Measurements from ENCODE around the gene PSEN1. TPM values are rescaled to one million over a fixed set of nuclear protein-coding genes. Genes with fewer than 3 reads are reported as not detected.

The PSEN1 gene
- total and polyA plus RNA-seq, 2 experiments from 2014 or later, result 46.3 to 49.5 TPM

- H2AFZ ChIP-seq, result no peak overlapping the region
- H3K9ac ChIP-seq, result no peak overlapping the region
- DNase-seq, result no peak
- H3K36me3 ChIP-seq (ENCODE audit: low read depth), result no peaks in the 10 kb centered on the region
- 69 to 70% methylated on average over 4 of the region's 4 CpGs for WGBS, 2 experiments (ENCODE audit: low coverage in 1 of 2, low lambda C conversion rate in 2 of 2, missing lambda C conversion rate in 2 of 2)
- H3K4me3 ChIP-seq, result no peak overlapping the region
- no peaks in the 10 kb centered on the region for H4K20me1 ChIP-seq (ENCODE audit: insufficient read depth)
- no peaks in the 10 kb centered on the region for H3K9me3 ChIP-seq (ENCODE audit: low read depth)
- H3F3A ChIP-seq (ENCODE audit: insufficient read depth), result no peaks in the 10 kb centered on the region
- TF ChIP-seq EZH2phosphoT487 (IDR thresholded peaks at IDR 0.05; ENCODE audit: insufficient read depth, low read depth), result no peak
- TF ChIP-seq EZH2 (IDR thresholded peaks at IDR 0.05; ENCODE audit: insufficient read depth, poor library complexity, severe bottlenecking), result no peak
- H3K79me2 ChIP-seq (ENCODE audit: insufficient read depth), result no peaks in the 10 kb centered on the region
- H3K9me2 ChIP-seq (ENCODE audit: insufficient read depth), result no peaks in the 10 kb centered on the region
- H3K27ac ChIP-seq, result no peak overlapping the region
- H3K27me3 ChIP-seq (replicated peaks; ENCODE audit: insufficient read depth), result no peaks in the 10 kb centered on the region
- no peaks in the 10 kb centered on the region for H3K4me1 ChIP-seq (ENCODE audit: insufficient read depth)
- in situ Hi-C loops (cut with MboI), result no loop called here
- no peak overlapping the region for H3K4me2 ChIP-seq (ENCODE audit: unreplicated experiment)
These were observed 121.8 kb downstream of the PSEN1 start for GRCh38 chr14:73258076-73258475.

GRCh38 chr14:73258845-73259611 is 122.7 kb downstream of the PSEN1 start:
- 78 to 85% methylated on average over 19 to 20 of the region's 20 CpGs for WGBS, 2 experiments (ENCODE audit: low coverage in 1 of 2, low lambda C conversion rate in 2 of 2, missing lambda C conversion rate in 2 of 2)
- H3K9ac ChIP-seq, result no peak overlapping the region
- no peak for DNase-seq
- H3K79me2 ChIP-seq (ENCODE audit: insufficient read depth), result no peaks in the 10 kb centered on the region
- H2AFZ ChIP-seq, result no peak overlapping the region
- no peaks in the 10 kb centered on the region for H3K4me1 ChIP-seq (ENCODE audit: insufficient read depth)
- no peak for TF ChIP-seq EZH2phosphoT487 (IDR thresholded peaks at IDR 0.05; ENCODE audit: insufficient read depth, low read depth)
- TF ChIP-seq EZH2 (IDR thresholded peaks at IDR 0.05; ENCODE audit: insufficient read depth, poor library complexity, severe bottlenecking), result no peak
- no peaks in the 10 kb centered on the region for H3K9me3 ChIP-seq (ENCODE audit: low read depth)
- H3K27ac ChIP-seq, result no peak overlapping the region
- in situ Hi-C loops (cut with MboI), result no loop called here
- H3K9me2 ChIP-seq (ENCODE audit: insufficient read depth), result no peaks in the 10 kb centered on the region
- no peaks in the 10 kb centered on the region for H3F3A ChIP-seq (ENCODE audit: insufficient read depth)
- no peaks in the 10 kb centered on the region for H4K20me1 ChIP-seq (ENCODE audit: insufficient read depth)
- no peaks in the 10 kb centered on the region for H3K36me3 ChIP-seq (ENCODE audit: low read depth)
- H3K4me3 ChIP-seq, result no peak overlapping the region
- no peak overlapping the region for H3K4me2 ChIP-seq (ENCODE audit: unreplicated experiment)
- H3K27me3 ChIP-seq (replicated peaks; ENCODE audit: insufficient read depth), result no peaks in the 10 kb centered on the region

GRCh38 chr14:73259837-73260236 is 123.5 kb downstream of the PSEN1 start:
- Histone ChIP-seq H3K9me3 (ENCODE audit: low read depth) (no peaks in the 10 kb centered on the region), H3K9ac (no peak overlapping the region), H3F3A (ENCODE audit: insufficient read depth) (no peaks in the 10 kb centered on the region), H4K20me1 (ENCODE audit: insufficient read depth) (no peaks in the 10 kb centered on the region), H3K27ac (no peak overlapping the region), H3K4me2 (ENCODE audit: unreplicated experiment) (no peak overlapping the region), H3K9me2 (ENCODE audit: insufficient read depth) (no peaks in the 10 kb centered on the region), H3K79me2 (ENCODE audit: insufficient read depth) (no peaks in the 10 kb centered on the region), H3K27me3 (replicated peaks; ENCODE audit: insufficient read depth) (no peaks in the 10 kb centered on the region), H3K36me3 (ENCODE audit: low read depth) (no peaks in the 10 kb centered on the region), H3K4me3 (no peak overlapping the region), H2AFZ (no peak overlapping the region), H3K4me1 (ENCODE audit: insufficient read depth) (no peaks in the 10 kb centered on the region)
- TF ChIP-seq EZH2phosphoT487 (IDR thresholded peaks at IDR 0.05; ENCODE audit: insufficient read depth, low read depth) (no peak), EZH2 (IDR thresholded peaks at IDR 0.05; ENCODE audit: insufficient read depth, poor library complexity, severe bottlenecking) (no peak)
- WGBS, 2 experiments (ENCODE audit: low coverage in 1 of 2, low lambda C conversion rate in 2 of 2, missing lambda C conversion rate in 2 of 2), result 74 to 75% methylated on average over 9 of the region's 9 CpGs
- DNase-seq, result no peak
- in situ Hi-C loops (cut with MboI), result no loop called here

GRCh38 chr14:73260574-73260973 is 124.3 kb downstream of the PSEN1 start:
- DNase-seq, result no peak
- Histone ChIP-seq H3K4me2 (ENCODE audit: unreplicated experiment) (no peak overlapping the region), H3K27me3 (replicated peaks; ENCODE audit: insufficient read depth) (no peaks in the 10 kb centered on the region), H3K79me2 (ENCODE audit: insufficient read depth) (no peaks in the 10 kb centered on the region), H3K4me3 (no peak overlapping the region), H2AFZ (no peak overlapping the region), H3K9ac (no peak overlapping the region), H3K9me3 (ENCODE audit: low read depth) (no peaks in the 10 kb centered on the region), H3K36me3 (ENCODE audit: low read depth) (no peaks in the 10 kb centered on the region), H3F3A (ENCODE audit: insufficient read depth) (0 out of 2 replicates have a peak, but pooled peaks cover 3% of the 10 kb centered on the region), H4K20me1 (ENCODE audit: insufficient read depth) (no peaks in the 10 kb centered on the region), H3K9me2 (ENCODE audit: insufficient read depth) (no peaks in the 10 kb centered on the region), H3K4me1 (ENCODE audit: insufficient read depth) (no peaks in the 10 kb centered on the region), H3K27ac (no peak overlapping the region)
- WGBS, 2 experiments (ENCODE audit: low coverage in 1 of 2, low lambda C conversion rate in 2 of 2, missing lambda C conversion rate in 2 of 2), result 70% methylated on average over 9 to 11 of the region's 11 CpGs
- in situ Hi-C loops (cut with MboI), result no loop called here
- TF ChIP-seq EZH2phosphoT487 (IDR thresholded peaks at IDR 0.05; ENCODE audit: insufficient read depth, low read depth) (no peak), EZH2 (IDR thresholded peaks at IDR 0.05; ENCODE audit: insufficient read depth, poor library complexity, severe bottlenecking) (no peak)

Data from GM23248 (cell line).